Measurements from ENCODE around the gene HMGN1. TPM values are rescaled to one million over a fixed set of nuclear protein-coding genes. Genes with fewer than 3 reads are reported as not detected.
"Not testable (repeated sequence)": the region's sequence is repeated elsewhere in the genome, so short reads cannot be mapped to it uniquely, and the experiment has no call there.

HMGN1 gene
- polyA plus RNA-seq, 1 of the 3 experiments (the other 2 are of a cell fraction), result 219 TPM

- TF ChIP-seq MAX (IDR thresholded peaks at IDR 0.05; ENCODE audit: low read depth) (no peak), EZH2phosphoT487 (IDR thresholded peaks at IDR 0.05; ENCODE audit: borderline replicate concordance, low read depth) (no peak), POLR2AphosphoS5 (IDR thresholded peaks at IDR 0.05; ENCODE audit: low read depth, low read length) (no peak)
These were observed 37.3 kb upstream of the HMGN1 start (continued) for GRCh38 chr21:39386194-39386593.

GRCh38 chr21:39385299-39386145 is 36.6 kb upstream of the HMGN1 start:
- H3K4me1 ChIP-seq (ENCODE audit: control insufficient read depth in 1 of 2, insufficient read depth in 2 of 2, low read depth in 1 of 2, low read length in 1 of 2), result peaks cover 4 to 23% of the 10 kb centered on the region in 2 experiments; a peak in 3 of 4 replicates
- 58% methylated on average over 18 of the region's 50 CpGs for WGBS (ENCODE audit: low lambda C conversion rate)
- no peaks in the 10 kb centered on the region for H3K9me2 ChIP-seq
- ChIA-PET POLR2A (interaction anchor here (1.0 to 3.0 kb wide), 2 partner anchors 37 to 202 kb away, joined by 4 to 19 read pairs; partner anchors contain the start of genes HMGN1 and PSMG1), CTCF (interaction anchor here (1.0 to 2.0 kb wide), 4 partner anchors 12 to 73 kb away, joined by 3 to 6 read pairs (median 4); partner anchors contain the start of gene HMGN1)
- DNase-seq, result peak; percentile 89
- peak; percentile 89 for TF ChIP-seq NRF1 (IDR thresholded peaks at IDR 0.05; ENCODE audit: low read depth, low read length)
- TF ChIP-seq POLR2AphosphoS5 (IDR thresholded peaks at IDR 0.05; ENCODE audit: low read depth, low read length), result peak; percentile 68
- TF ChIP-seq MXI1 (IDR thresholded peaks at IDR 0.05; ENCODE audit: low read depth, low read length), result no peak
- H3K4me3 ChIP-seq (ENCODE audit: low read depth in 2 of 2, low read length in 1 of 2), result peak overlapping the region in 1 of 2 experiments; percentile 33; a peak in 2 of 4 replicates
- H3K27me3 ChIP-seq (ENCODE audit: insufficient read depth), result no peaks in the 10 kb centered on the region
- H3K9me3 ChIP-seq, result no peaks in the 10 kb centered on the region
- peak overlapping the region; percentile 52 to 80 for H3K27ac ChIP-seq (ENCODE audit: low read depth in 2 of 2, low read length in 1 of 2)
- peaks cover 0 to 6% of the 10 kb centered on the region in 2 experiments for H3K36me3 ChIP-seq (replicated peaks in 1 of 2; ENCODE audit: control insufficient read depth in 1 of 2, insufficient read depth in 2 of 2, low read length in 1 of 2)
- peaks cover 4% of the 10 kb centered on the region; the same call in 1 of the 2 replicates for H4K20me1 ChIP-seq (ENCODE audit: insufficient read depth)
- H3K9ac ChIP-seq, result peak overlapping the region; percentile 46; the same call in 1 of the 2 replicates
- H3F3A ChIP-seq (replicated peaks; ENCODE audit: insufficient read depth), result peaks cover 19% of the 10 kb centered on the region
- H3K79me2 ChIP-seq (ENCODE audit: insufficient read depth), result peaks cover 78% of the 10 kb centered on the region
- H3K4me2 ChIP-seq, result peak overlapping the region; percentile 72
- 0 out of 2 replicates have a peak overlapping the region, but pooled peaks have one; percentile 68 for H2AFZ ChIP-seq (ENCODE audit: low read depth)

- 0 out of 2 replicates have a peak overlapping the region, but pooled peaks have one; percentile 72 for H3K4me2 ChIP-seq
- H2AFZ ChIP-seq (ENCODE audit: low read depth), result no peak overlapping the region
- peaks cover 0 to 6% of the 10 kb centered on the region in 2 experiments for H3K36me3 ChIP-seq (replicated peaks in 1 of 2; ENCODE audit: control insufficient read depth in 1 of 2, insufficient read depth in 2 of 2, low read length in 1 of 2)
- peaks cover 19% of the 10 kb centered on the region for H3F3A ChIP-seq (replicated peaks; ENCODE audit: insufficient read depth)
- H3K4me1 ChIP-seq (ENCODE audit: control insufficient read depth in 1 of 2, insufficient read depth in 2 of 2, low read depth in 1 of 2, low read length in 1 of 2), result peaks cover 4 to 23% of the 10 kb centered on the region in 2 experiments; a peak in 3 of 4 replicates
- no peak for TF ChIP-seq CTCF (IDR thresholded peaks at IDR 0.05)
- TF ChIP-seq FOSL2 (IDR thresholded peaks at IDR 0.05; ENCODE audit: borderline replicate concordance, low read depth), result no peak
- no peaks in the 10 kb centered on the region for H3K9me3 ChIP-seq
- no peak overlapping the region for H3K4me3 ChIP-seq (ENCODE audit: low read depth in 2 of 2, low read length in 1 of 2)
- peaks cover 4% of the 10 kb centered on the region; the same call in 1 of the 2 replicates for H4K20me1 ChIP-seq (ENCODE audit: insufficient read depth)
- no peak for DNase-seq
- H3K79me2 ChIP-seq (ENCODE audit: insufficient read depth), result peaks cover 71% of the 10 kb centered on the region
- POLR2A ChIA-PET, result interaction anchor here (0.7 kb wide), 1 partner anchor 59 kb away, joined by 3 read pairs; no protein-coding TSS in a partner anchor
- H3K9ac ChIP-seq, result no peak overlapping the region
- H3K27ac ChIP-seq (ENCODE audit: low read depth in 2 of 2, low read length in 1 of 2), result no peak overlapping the region; a peak in 1 of 4 replicates
- H3K27me3 ChIP-seq (ENCODE audit: insufficient read depth), result no peaks in the 10 kb centered on the region
- 95% methylated on average over 11 of the region's 13 CpGs for WGBS (ENCODE audit: low lambda C conversion rate)
- no peaks in the 10 kb centered on the region for H3K9me2 ChIP-seq
- CTCF ChIA-PET, result interaction anchor here (1.0 to 2.0 kb wide), 2 partner anchors 11 to 36 kb away, joined by 3 to 6 read pairs; partner anchors contain the start of gene HMGN1
These were observed 35.9 kb upstream of the HMGN1 start for GRCh38 chr21:39384674-39385298.

- Histone ChIP-seq H3K4me1 (ENCODE audit: control insufficient read depth in 1 of 2, insufficient read depth in 2 of 2, low read depth in 1 of 2, low read length in 1 of 2) (peaks cover 0 to 16% of the 10 kb centered on the region in 2 experiments; a peak in 3 of 4 replicates), H3K79me2 (ENCODE audit: insufficient read depth) (peaks cover 52% of the 10 kb centered on the region)
- not testable (repeated sequence) for H3K27me3 ChIP-seq (ENCODE audit: insufficient read depth); H3K9me3 ChIP-seq; H3K9me2 ChIP-seq; H3K36me3 ChIP-seq (replicated peaks in 1 of 2; ENCODE audit: control insufficient read depth in 1 of 2, insufficient read depth in 2 of 2, low read length in 1 of 2); H3K4me3 ChIP-seq (ENCODE audit: low read depth in 2 of 2, low read length in 1 of 2); H3K9ac ChIP-seq; H3K27ac ChIP-seq (ENCODE audit: low read depth in 2 of 2, low read length in 1 of 2); H4K20me1 ChIP-seq (ENCODE audit: insufficient read depth); DNase-seq; H2AFZ ChIP-seq (ENCODE audit: low read depth); H3F3A ChIP-seq (replicated peaks; ENCODE audit: insufficient read depth); H3K4me2 ChIP-seq
- ChIA-PET POLR2A (interaction anchor here (0.6 kb wide), 1 partner anchor 30 kb away, joined by 3 read pairs; no protein-coding TSS in a partner anchor), CTCF (interaction anchor here (1.2 kb wide), 1 partner anchor 68 kb away, joined by 3 read pairs; no protein-coding TSS in a partner anchor)
- 96% methylated on average over 7 of the region's 7 CpGs for WGBS (ENCODE audit: low lambda C conversion rate)
These were observed 33.2 kb upstream of the HMGN1 start for GRCh38 chr21:39382096-39382495.

Measured in SK-N-SH (cell line).